DOHH2 (cell line): Measurements from ENCODE around the gene DLL1.

Experiments used
- CTCF ChIP-seq: fragments of 200-600 bp; sonication (generic); IDR thresholded peaks from one replicate; pipeline ENCODE4 v1.5.1; 2014; ENCODE audit warnings: antibody characterized with exemption, mild to moderate bottlenecking, low read depth, low read length; ENCODE audit not compliant: poor library complexity, severe bottlenecking
- EZH2phosphoT487 ChIP-seq: fragments of 200-600 bp; sonication (generic); IDR thresholded peaks from 2 replicates; pipeline ENCODE4 v1.6.1; 2017; ENCODE audit warnings: borderline replicate concordance, mild to moderate bottlenecking, antibody characterized with exemption, low read length, moderate library complexity, mixed read lengths

DNA sequence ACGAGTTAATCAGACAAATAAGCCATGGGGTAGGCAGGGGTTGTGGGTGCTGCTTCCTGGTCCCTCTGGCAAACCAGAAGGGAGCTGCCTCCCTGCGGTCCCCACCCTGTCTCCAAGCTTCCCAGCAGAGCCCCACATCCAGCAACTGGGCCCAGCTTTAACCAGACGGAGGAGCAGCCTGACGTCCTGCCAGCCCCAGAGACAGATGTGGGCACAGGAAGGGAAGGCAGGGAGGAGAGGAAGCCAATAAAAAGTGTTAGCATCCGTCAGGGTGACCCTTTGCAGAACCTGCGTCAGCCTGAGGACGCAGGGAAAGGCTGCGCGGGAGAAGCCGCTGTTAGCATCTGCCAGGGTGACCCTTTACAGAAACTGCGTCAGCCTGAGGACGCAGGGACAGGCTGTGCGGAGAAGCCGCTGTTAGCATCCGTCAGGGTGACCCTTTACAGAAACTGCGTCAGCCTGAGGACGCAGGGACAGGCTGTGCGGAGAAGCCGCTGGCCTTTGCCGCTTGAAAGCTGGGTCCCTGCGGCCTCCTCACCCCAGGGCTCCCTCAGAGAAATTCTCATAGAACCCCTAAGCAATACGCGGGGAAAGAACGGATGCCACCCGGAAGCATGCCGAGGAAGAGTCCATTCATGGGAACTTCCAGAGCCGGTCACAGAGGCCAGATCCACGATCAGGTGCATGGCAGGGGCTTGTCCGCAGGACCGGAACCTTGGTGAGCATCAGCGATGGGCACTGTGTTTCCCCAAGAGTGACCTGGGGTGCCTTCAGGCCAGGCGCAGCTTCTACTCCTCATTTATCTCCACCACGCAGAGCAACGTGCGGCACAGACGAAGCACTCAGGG lies 15.9 kb downstream of the DLL1 start:
- no peak for TF ChIP-seq CTCF
- no peak for TF ChIP-seq EZH2phosphoT487
